SU-DHL-6 (cell line): ENCODE data around the gene SGK2.

Source experiments
- H2AFZ ChIP-seq: fragments of 200-600 bp; sonication (generic); 2 replicates; pipeline ENCODE4 v1.6.1; 2014; ENCODE audit warnings: low read depth, mild to moderate bottlenecking, moderate library complexity, mixed read lengths, antibody characterized with exemption, low read length; ENCODE audit not compliant: severe bottlenecking
- H3F3A ChIP-seq: fragments of 200-600 bp; shearing (Covaris generic); 2 replicates; pipeline ENCODE4 v1.6.0; 2016; ENCODE audit warnings: antibody characterized with exemption, mild to moderate bottlenecking; ENCODE audit not compliant: insufficient read depth
- H3K27ac ChIP-seq: fragments of 200-600 bp; sonication (generic); 2 replicates; pipeline ENCODE4 v1.5.1; 2016; ENCODE audit warnings: low read depth, mild to moderate bottlenecking, low read length, moderate library complexity, mixed read lengths
- H3K27me3 ChIP-seq: fragments of 200-600 bp; sonication (generic), shearing (Covaris generic); 2 replicates; pipeline ENCODE4 v1.6.0; 2014; ENCODE audit warnings: mild to moderate bottlenecking, low read length
- H3K36me3 ChIP-seq: fragments of 200-600 bp; sonication (generic); 2 replicates; pipeline ENCODE4 v1.6.1; 2014; ENCODE audit warnings: mild to moderate bottlenecking, low read length, mixed read lengths
- H3K4me2 ChIP-seq: fragments of 300-600, 200-600 bp; shearing (Covaris generic), sonication (generic); 2 replicates; pipeline ENCODE4 v1.6.0; 2014; ENCODE audit warnings: low read length, low read depth, mild to moderate bottlenecking; ENCODE audit not compliant: poor library complexity, severe bottlenecking
- H3K4me3 ChIP-seq: fragments of 200-600 bp; sonication (generic); 2 replicates; pipeline ENCODE4 v1.5.1; 2014; ENCODE audit warnings: antibody characterized with exemption, low read length, mild to moderate bottlenecking, mixed read lengths; ENCODE audit not compliant: insufficient read depth, poor library complexity, severe bottlenecking
- H3K79me2 ChIP-seq: fragments of 200-600 bp; sonication (generic); 2 replicates; pipeline ENCODE4 v1.6.1; 2014; ENCODE audit warnings: mild to moderate bottlenecking, low read length, moderate library complexity; ENCODE audit not compliant: insufficient read depth
- H3K9ac ChIP-seq: fragments of 200-600 bp; sonication (generic); 2 replicates; pipeline ENCODE4 v1.7.0; 2014; ENCODE audit warnings: mild to moderate bottlenecking, low read length
- H3K9me2 ChIP-seq: fragments of 200-600 bp; sonication (generic); replicated peaks from 2 replicates; pipeline ENCODE4 v1.6.1; 2014; ENCODE audit warnings: low read length; ENCODE audit not compliant: insufficient read depth
- H3K9me3 ChIP-seq: fragments of 200-600 bp; sonication (generic); 2 replicates; pipeline ENCODE4 v1.6.1; 2014; ENCODE audit warnings: low read length, mixed read lengths; ENCODE audit not compliant: insufficient read depth
- H4K20me1 ChIP-seq: fragments of 200-600 bp; sonication (generic); 2 replicates; pipeline ENCODE4 v1.6.1; 2014; ENCODE audit warnings: low read depth, mild to moderate bottlenecking, antibody characterized with exemption, low read length, moderate library complexity, mixed read lengths
- EZH2phosphoT487 ChIP-seq: fragments of 200-600 bp; sonication (generic), shearing (Covaris generic); conservative IDR thresholded peaks from 2 replicates; pipeline ENCODE4 v1.6.1; 2018; ENCODE audit warnings: mild to moderate bottlenecking, antibody characterized with exemption, low read length, moderate library complexity, mixed read lengths
- TF ChIP-seq, protein P1 (sequence below): fragments of 200-600 bp; sonication (generic); IDR thresholded peaks from one replicate; pipeline ENCODE4 v1.5.1; 2017; ENCODE audit warnings: antibody characterized with exemption, mild to moderate bottlenecking, low read length, moderate library complexity; ENCODE audit not compliant: insufficient read depth, poor library complexity, severe bottlenecking

The SGK2 gene

DNA sequence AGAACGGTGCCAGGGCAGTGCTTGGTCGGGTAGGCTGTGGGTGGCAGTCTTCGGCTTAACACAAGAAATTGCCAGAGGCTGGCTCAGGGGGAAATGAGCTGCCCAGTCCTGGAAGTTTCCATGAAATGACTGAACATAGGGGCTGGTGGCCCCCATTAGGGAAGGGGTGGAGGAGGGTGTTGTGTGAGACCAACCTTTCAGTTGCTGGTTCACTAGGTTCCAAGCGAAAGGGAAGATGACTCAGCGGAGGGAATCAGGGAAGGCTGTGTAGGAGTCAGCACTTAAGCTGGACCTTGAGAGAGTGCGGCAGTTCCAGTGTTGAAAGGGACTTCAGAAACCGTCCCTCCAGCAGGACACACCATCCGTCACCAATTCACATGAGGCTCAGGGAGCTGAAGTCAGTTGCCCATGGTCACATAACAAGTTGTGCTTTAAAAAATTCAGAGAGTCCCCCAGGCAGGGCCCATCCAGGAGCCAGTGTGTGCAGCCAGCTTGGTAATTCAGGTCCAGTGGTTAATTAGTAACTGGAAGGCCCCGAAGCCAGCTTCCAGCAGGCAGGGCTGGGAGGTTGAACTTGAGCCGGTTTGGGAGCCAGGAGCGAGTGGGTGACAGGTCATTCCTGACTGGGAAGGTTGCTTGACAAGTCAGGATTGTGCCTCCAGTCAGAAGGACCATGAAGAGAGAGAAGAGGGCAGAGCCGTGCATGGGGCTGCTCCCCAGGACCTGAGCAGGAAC, at the start of gene SGK2:
SGK2 (plus strand) TSS at position 616 of the 735 bp plus-strand sequence. CDS start 7,469 bp downstream, outside the sequence.
- Histone ChIP-seq H3K4me3 (no peak within 1 kb of the TSS), H3K79me2 (no peaks in the 10 kb centered on the region), H3F3A (no peaks in the 10 kb centered on the region), H3K36me3 (no peaks in the 10 kb centered on the region), H3K27me3 (no peaks in the 10 kb centered on the region), H3K4me2 (no peak within 1 kb of the TSS), H4K20me1 (no peaks in the 10 kb centered on the region), H3K9me3 (no peaks in the 10 kb centered on the region), H3K27ac (no peak within 1 kb of the TSS), H3K9me2 (no peaks in the 10 kb centered on the region), H2AFZ (no peak within 1 kb of the TSS), H3K9ac (no peak within 1 kb of the TSS)
- TF ChIP-seq, protein P1, sequence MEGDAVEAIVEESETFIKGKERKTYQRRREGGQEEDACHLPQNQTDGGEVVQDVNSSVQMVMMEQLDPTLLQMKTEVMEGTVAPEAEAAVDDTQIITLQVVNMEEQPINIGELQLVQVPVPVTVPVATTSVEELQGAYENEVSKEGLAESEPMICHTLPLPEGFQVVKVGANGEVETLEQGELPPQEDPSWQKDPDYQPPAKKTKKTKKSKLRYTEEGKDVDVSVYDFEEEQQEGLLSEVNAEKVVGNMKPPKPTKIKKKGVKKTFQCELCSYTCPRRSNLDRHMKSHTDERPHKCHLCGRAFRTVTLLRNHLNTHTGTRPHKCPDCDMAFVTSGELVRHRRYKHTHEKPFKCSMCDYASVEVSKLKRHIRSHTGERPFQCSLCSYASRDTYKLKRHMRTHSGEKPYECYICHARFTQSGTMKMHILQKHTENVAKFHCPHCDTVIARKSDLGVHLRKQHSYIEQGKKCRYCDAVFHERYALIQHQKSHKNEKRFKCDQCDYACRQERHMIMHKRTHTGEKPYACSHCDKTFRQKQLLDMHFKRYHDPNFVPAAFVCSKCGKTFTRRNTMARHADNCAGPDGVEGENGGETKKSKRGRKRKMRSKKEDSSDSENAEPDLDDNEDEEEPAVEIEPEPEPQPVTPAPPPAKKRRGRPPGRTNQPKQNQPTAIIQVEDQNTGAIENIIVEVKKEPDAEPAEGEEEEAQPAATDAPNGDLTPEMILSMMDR, result no peak
- TF ChIP-seq EZH2phosphoT487, result no peak

DNA sequence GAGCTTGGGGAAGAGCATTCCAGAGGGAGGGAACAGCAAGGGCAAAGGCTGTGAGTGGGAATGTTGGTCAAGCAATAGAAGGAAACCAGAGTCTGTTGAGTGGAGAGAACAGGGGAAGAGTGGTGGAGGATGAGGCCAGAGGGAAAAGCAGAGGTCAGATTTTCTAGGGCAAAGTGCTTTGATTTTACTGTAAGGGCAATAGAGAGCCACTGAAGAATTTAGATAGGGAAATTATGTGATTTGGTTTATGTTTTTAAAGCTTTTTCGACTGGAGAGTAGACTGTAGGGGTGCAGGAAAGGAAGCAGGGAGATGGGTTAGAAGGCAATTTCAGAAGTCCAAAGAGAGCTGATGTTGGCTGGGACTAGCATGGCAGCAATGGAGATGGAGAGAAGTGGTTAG, 46.9 kb upstream of the SGK2 start:
- Histone ChIP-seq H3K79me2 (no peaks in the 10 kb centered on the region), H3K36me3 (no peaks in the 10 kb centered on the region), H4K20me1 (no peaks in the 10 kb centered on the region), H3K4me3 (no peak overlapping the region), H3K9ac (no peak overlapping the region), H3K9me2 (no peaks in the 10 kb centered on the region), H3K9me3 (no peaks in the 10 kb centered on the region), H3K27ac (no peak overlapping the region), H3F3A (no peaks in the 10 kb centered on the region), H3K27me3 (no peaks in the 10 kb centered on the region), H3K4me2 (no peak overlapping the region), H2AFZ (no peak overlapping the region)
- TF ChIP-seq, protein P1, result no peak
- no peak for TF ChIP-seq EZH2phosphoT487

DNA sequence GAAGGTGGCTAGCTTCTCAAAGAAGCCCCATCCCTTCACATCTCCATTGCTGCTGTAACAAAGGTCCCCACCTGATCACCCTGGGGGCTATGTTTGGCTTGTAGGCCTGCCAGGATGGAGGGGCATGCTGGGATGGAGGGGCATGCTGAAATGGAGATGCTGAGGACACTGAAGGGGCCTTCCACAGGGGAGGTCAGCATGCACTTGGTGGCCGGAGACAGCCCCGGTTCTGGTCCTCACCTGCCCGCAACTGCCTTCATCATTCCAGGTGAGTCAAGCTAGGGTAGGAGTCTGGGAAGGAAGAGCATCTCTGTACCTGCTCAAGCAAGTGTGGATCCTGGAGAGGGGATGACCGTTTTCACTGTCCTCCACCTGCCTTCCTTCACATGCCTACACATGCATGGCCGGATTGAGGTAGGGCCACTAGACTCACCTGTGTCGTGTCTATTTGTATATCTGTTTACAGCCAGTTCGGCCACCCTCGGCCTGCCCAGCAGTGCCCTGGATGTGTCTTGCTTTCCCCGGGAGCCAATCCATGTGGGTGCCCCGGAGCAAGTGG, 45.4 kb upstream of the SGK2 start:
- no peaks in the 10 kb centered on the region for H3K79me2 ChIP-seq
- no peaks in the 10 kb centered on the region for H3K27me3 ChIP-seq
- no peak overlapping the region for H3K27ac ChIP-seq
- no peak overlapping the region for H2AFZ ChIP-seq
- no peaks in the 10 kb centered on the region for H3K9me2 ChIP-seq
- no peaks in the 10 kb centered on the region for H4K20me1 ChIP-seq
- H3K4me3 ChIP-seq, result peak overlapping the region; percentile 40
- no peaks in the 10 kb centered on the region for H3K9me3 ChIP-seq
- no peaks in the 10 kb centered on the region for H3K36me3 ChIP-seq
- H3K9ac ChIP-seq, result peak overlapping the region; percentile 46
- no peaks in the 10 kb centered on the region for H3F3A ChIP-seq
- TF ChIP-seq EZH2phosphoT487, result no peak
- TF ChIP-seq, protein P1, result no peak
- H3K4me2 ChIP-seq, result peak overlapping the region; percentile 34
